Pancreas (tissue), 10 donors: ENCODE measurements around the gene AP1B1. TPM values are rescaled to one million over a fixed set of nuclear protein-coding genes. Genes with fewer than 3 reads are reported as not detected.

ENCODE experiments used
- ATAC-seq, 4 donors: fragments of 200-7000 bp; cut with Tn5 transposase; one replicate each; pipeline versions ENCODE4 v1.8.0 to v1.9.1; 2020; ENCODE audit warnings: mild to moderate bottlenecking in 4 of 4, moderate library complexity in 4 of 4
- DNase-seq, 6 donors: peaks; one replicate each; pipeline ENCODE4 v3.0.0-alpha.2; 2020
- FAIRE-seq: peaks from 2 replicates; lab custom pipeline; 2012; peaks lifted over from hg19 to GRCh38; lab: Jason Lieb, UNC
- H3K27ac ChIP-seq, 4 donors: fragments of 200-600 bp; sonication (generic); 1 replicate in 3 of 4; 2 replicates in 1 of 4; pipeline versions ENCODE4 v1.5.0 to v1.8.0; 2020
- H3K27me3 ChIP-seq, 4 donors: fragments of 200-600 bp; one replicate each; pipeline ENCODE4 v1.8.0; 2021
- H3K36me3 ChIP-seq, 3 donors: fragments of 200-600 bp; sonication (generic) in 1 of 3; one replicate each; pipeline versions ENCODE4 v1.5.0 to v1.8.0; 2020 to 2021
- H3K4me1 ChIP-seq, 3 donors: fragments of 200-600 bp; one replicate each; pipeline ENCODE4 v1.8.0; 2021
- H3K4me3 ChIP-seq, 4 donors: fragments of 200-600 bp; sonication (generic) in 2 of 4; one replicate each; pipeline versions ENCODE4 v1.5.0 to v1.8.0; 2020 to 2021
- H3K9me3 ChIP-seq, 4 donors: fragments of 200-600 bp; one replicate each; pipeline ENCODE4 v1.8.0; 2021
- CTCF ChIP-seq, 4 donors: fragments of 200-600 bp; sonication (generic) in 3 of 4; IDR thresholded peaks; one replicate each; pipeline versions ENCODE4 v1.5.0 to v1.8.0; 2021; ENCODE audit warnings: antibody characterized with exemption in 4 of 4
- WGBS, 2 donors: extraction: QIAGEN DNeasy Blood & Tissue Kit; methylation state at CpG; one replicate each; pipeline ENCODE4 v1.1.7; 2013; 5-methylcytosine and 5-hydroxymethylcytosine counted together
- intact Hi-C, 3 donors: fragments of 100-400 bp; cut with DNase I; formaldehyde crosslinking; loops; one replicate each; pipeline versions ENCODE4 v1.11.1 to v1.14.2; 2022
- polyA plus RNA-seq, 2 donors: library from polyadenylated mRNA; stranded (reverse); fragments of 200-250 nt; gene quantifications; one replicate each; pipeline ENCODE4 v1.2.3, GENCODE V29; 2013
- total RNA-seq, 6 donors: library from RNA; stranded (reverse); fragmentation: NEBNext Ultra II Directional in 4 of 6; extraction: Animal tissue kit (Norgen Biotek cat#: 25700) in 4 of 6; gene quantifications; one replicate each; pipeline versions ENCODE4 v1.2.1 to v1.2.4, GENCODE V29; 2021 to 2023
- donor health status: healthy with polysubstance abuse.
- donor health status: DM: no; HTN: no; CAD: no; lungs with moderate emphysema.
- donor health status: DM: no; HTN: no; CAD: no.
- donor health status: control.
- donor health status: control.
- donor health status: Bipolar disorder and iron deficiency.
- donor health status: DM: yes; HTN: yes; CAD: no.
- donor health status: DM: no; HTN: no; CAD: no.
- donor health status: DM: no; HTN: no; CAD: no.
- donor health status: DM: yes; HTN: yes; CAD: no.

AP1B1 gene
- total and polyA plus RNA-seq, 8 donors: 27.5 to 49.9 (median 35.8) TPM

GRCh38 chr22:29332886-29333496 is 55.4 kb downstream of the AP1B1 start:
- TF ChIP-seq CTCF (IDR thresholded peaks at IDR 0.05): no peak
- Histone ChIP-seq H3K36me3 (peaks cover 0 to 43% (median 10%) of the 10 kb centered on the region in 3 donors), H3K4me3 (no peak overlapping the region), H3K9me3 (no peaks in the 10 kb centered on the region), H3K4me1 (no peaks in the 10 kb centered on the region), H3K27me3 (no peaks in the 10 kb centered on the region), H3K27ac (no peak overlapping the region)
- intact Hi-C loops: no loop called here
- WGBS, 2 donors: 96 to 98% methylated on average over 8 of the region's 8 CpGs
- ATAC-seq (no peak), DNase-seq (peak in 1 of 6 donors; percentile 1), FAIRE-seq (no peak)

GRCh38 chr22:29331658-29332300 is 56.6 kb downstream of the AP1B1 start:
- H3K27ac ChIP-seq: no peak overlapping the region
- no peak for DNase-seq
- FAIRE-seq: no peak
- WGBS, 2 donors: 84 to 88% methylated on average over 10 to 14 of the region's 14 CpGs
- no peaks in the 10 kb centered on the region for H3K4me1 ChIP-seq
- H3K36me3 ChIP-seq: peaks cover 0 to 40% (median 7%) of the 10 kb centered on the region in 3 donors
- H3K4me3 ChIP-seq: no peak overlapping the region
- no peaks in the 10 kb centered on the region for H3K9me3 ChIP-seq
- intact Hi-C loops: no loop called here
- no peak for TF ChIP-seq CTCF (IDR thresholded peaks at IDR 0.05)
- ATAC-seq: no peak
- H3K27me3 ChIP-seq: no peaks in the 10 kb centered on the region

GRCh38 chr22:29331213-29331612 is 57.2 kb downstream of the AP1B1 start:
- FAIRE-seq: no peak

GRCh38 chr22:29330753-29331152 is 57.6 kb downstream of the AP1B1 start:
- Histone ChIP-seq H3K36me3 (peaks cover 0 to 42% (median 7%) of the 10 kb centered on the region in 3 donors), H3K4me1 (no peaks in the 10 kb centered on the region), H3K4me3 (no peak overlapping the region), H3K9me3 (no peaks in the 10 kb centered on the region), H3K27me3 (no peaks in the 10 kb centered on the region), H3K27ac (no peak overlapping the region)
- FAIRE-seq: no peak
- peak in 2 of 4 donors; percentile 10 to 11 for ATAC-seq
- TF ChIP-seq CTCF (IDR thresholded peaks at IDR 0.05): no peak
- 77 to 79% methylated on average over 9 of the region's 9 CpGs for WGBS, 2 donors
- DNase-seq: peak in 1 of 6 donors; percentile 30
- intact Hi-C loops: no loop called here

More at GRCh38 chr22:29331213-29331612, 57.2 kb downstream of the AP1B1 start:
- 91 to 94% methylated on average over 8 of the region's 8 CpGs for WGBS, 2 donors
- intact Hi-C loops: no loop called here
- TF ChIP-seq CTCF (IDR thresholded peaks at IDR 0.05): no peak
- H3K27ac ChIP-seq: no peak overlapping the region
- no peak overlapping the region for H3K4me3 ChIP-seq
- no peaks in the 10 kb centered on the region for H3K9me3 ChIP-seq
- ATAC-seq (no peak), DNase-seq (peak in 1 of 6 donors; percentile 28)
- no peaks in the 10 kb centered on the region for H3K4me1 ChIP-seq
- H3K27me3 ChIP-seq: no peaks in the 10 kb centered on the region
- H3K36me3 ChIP-seq: peaks cover 0 to 42% (median 7%) of the 10 kb centered on the region in 3 donors

GRCh38 chr22:29330291-29330690 is 58.1 kb downstream of the AP1B1 start:
- intact Hi-C loops: no loop called here
- Histone ChIP-seq H3K36me3 (peaks cover 0 to 42% (median 7%) of the 10 kb centered on the region in 3 donors), H3K9me3 (no peaks in the 10 kb centered on the region), H3K4me3 (no peak overlapping the region), H3K27ac (no peak overlapping the region), H3K27me3 (no peaks in the 10 kb centered on the region), H3K4me1 (no peaks in the 10 kb centered on the region)
- 92 to 95% methylated on average over 19 of the region's 19 CpGs for WGBS, 2 donors
- ATAC-seq (no peak), FAIRE-seq (no peak), DNase-seq (no peak)
- no peak for TF ChIP-seq CTCF (IDR thresholded peaks at IDR 0.05)
